OCI-M2 (cell line): ENCODE data around the gene RBM43.

ENCODE experiments used
- DNase-seq: peaks from one replicate; lab custom pipeline; 2025; ENCODE audit not compliant: unreplicated experiment; lab: John Stamatoyannopoulos, UW

Gene RBM43

DNA sequence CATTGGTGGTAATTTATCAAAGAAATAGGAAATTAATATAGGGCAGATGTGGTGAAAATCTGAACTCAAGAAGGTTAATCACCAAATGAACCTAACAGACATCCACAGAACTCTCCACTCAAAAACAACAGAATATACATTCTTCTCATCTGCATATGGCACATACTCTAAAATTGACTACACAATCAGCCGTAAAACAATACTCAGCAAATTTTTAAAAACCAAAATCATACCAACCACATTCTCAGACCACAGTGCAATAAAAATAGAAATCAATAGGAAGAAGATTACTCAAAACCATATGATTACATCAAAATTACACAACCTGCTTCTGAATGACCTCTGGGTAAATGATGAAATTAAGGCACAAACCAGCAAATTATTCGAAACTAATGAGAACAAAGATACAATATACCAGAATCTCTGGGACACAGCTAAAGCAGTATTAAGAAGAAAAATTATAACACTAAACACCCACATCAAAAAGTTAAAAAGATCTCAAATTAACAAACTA lies 31.0 kb downstream of the RBM43 start:
- no peak for DNase-seq

GRCh38 chr2:151228847-151229512 lies 32.7 kb downstream of the RBM43 start:
- DNase-seq: no peak

GRCh38 chr2:151217343-151217742 lies 44.3 kb downstream of the RBM43 start:
- DNase-seq: no peak

- no peak for DNase-seq
These were observed 54.6 kb downstream of the RBM43 start for GRCh38 chr2:151207100-151207499.

DNA sequence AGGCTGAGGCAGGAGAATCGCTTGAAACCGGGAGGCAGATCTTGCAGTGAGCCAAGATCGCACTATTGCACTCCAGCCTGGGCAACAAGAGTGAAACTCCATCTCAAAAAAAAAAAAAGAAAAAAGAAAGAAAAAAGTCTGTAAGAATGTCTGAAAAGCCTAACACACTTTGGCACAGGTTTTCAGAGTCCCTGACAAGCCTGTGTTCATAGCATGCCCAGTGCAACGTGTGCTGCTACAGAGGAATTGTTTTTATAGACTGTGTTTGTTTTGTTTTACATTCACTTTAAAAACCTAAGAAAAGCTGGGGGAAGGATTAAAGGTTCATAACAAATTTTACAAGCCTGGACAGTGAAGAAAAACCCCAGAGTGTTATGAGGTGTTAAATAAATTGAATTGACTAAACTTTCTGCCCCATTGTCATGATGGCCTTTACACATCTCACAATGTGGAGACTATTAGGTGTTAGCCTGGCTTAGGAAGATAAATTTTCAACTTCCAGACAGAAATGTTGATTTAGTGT lies 55.2 kb downstream of the RBM43 start:
- DNase-seq: no peak

DNA sequence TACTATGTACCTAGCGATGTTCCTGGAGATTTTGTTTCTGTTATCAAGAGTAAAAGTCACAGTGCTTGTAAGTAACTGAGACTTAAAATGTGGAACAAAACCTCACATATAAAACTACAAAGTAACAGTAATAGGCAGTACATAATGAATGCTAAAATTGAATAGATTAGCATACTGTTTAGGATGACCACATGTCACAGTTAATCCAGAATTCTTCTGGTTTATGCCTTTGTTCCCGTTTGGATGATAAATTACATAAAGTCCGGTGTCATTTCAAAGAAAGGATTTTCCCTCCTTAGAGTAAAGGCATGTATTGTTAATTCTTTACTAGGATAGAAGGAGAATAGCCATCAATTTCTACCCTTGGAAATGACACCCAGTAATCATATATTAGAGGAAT lies 56.1 kb downstream of the RBM43 start:
- no peak for DNase-seq

GRCh38 chr2:151204756-151205155 lies 56.9 kb downstream of the RBM43 start:
- DNase-seq: no peak

DNA sequence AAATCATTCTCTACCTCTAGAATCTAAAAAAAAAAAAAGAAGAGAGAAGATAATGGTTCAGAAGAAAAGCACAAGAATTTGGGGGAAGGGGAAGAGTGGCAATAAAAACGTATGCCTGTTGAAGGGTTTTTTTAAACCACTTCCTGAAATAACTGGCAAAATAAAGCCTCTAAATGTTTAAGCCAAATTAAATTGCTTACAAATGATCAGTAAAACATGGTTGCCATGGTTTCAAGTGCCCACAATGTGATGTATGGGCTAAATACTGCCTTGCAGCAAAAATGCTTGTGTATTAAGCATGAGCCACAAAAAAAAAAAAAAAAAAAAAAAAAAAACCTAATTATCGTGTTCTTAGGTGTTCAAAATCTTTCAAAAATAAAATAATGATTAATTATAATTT lies 60.8 kb downstream of the RBM43 start:
- DNase-seq: no peak

DNA sequence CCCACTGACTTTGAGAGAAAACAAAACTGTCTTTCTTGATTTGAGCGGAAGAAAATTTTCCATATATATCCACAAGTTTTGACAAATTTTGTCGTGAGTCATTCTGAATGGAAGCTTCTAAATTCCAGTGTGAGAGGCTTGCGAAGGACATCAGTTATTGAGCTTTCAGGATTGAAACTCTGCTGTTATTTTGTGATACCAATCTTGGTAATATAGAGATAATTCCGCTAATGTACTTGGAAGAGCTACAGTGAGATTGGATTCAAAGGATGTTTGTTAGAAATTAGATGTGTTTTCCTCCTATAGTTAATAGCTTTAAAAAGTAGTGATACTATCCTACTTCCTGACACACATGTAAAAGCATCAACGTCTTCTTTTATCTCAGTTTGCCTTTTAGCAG lies 61.4 kb downstream of the RBM43 start:
- DNase-seq: no peak

DNA sequence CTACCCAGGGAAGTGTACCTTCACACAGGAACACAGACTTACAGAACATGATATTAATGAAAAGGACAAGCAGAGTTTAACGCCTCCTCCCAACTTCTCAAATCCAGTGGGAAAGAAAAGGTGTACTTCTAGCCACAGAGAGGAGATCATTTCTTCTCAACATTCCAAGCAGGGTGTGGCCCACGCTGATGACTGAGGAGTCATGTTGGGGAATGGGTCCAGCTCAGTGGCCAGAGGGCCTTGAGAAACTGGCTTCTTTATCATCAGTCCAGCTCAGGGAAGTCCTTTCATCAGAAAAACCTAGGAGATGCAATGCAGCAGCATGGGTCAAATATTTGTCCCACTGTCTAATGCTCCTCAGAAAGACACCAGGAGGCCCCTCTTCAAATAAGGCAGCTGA lies 63.0 kb downstream of the RBM43 start:
- no peak for DNase-seq
